Neural cell (in vitro differentiated cells): ENCODE measurements around the gene MOB3B.

Experiments
- EZH2 ChIP-seq: fragments of 200-600, 300-800 bp; shearing (Covaris generic), sonication (generic); IDR thresholded peaks from 2 replicates; pipeline ENCODE4 v1.6.1; 2014; ENCODE audit warnings: antibody characterized with exemption, low read length, borderline replicate concordance, mild to moderate bottlenecking; ENCODE audit not compliant: insufficient read depth, poor library complexity, severe bottlenecking
- TF ChIP-seq, protein P1 (sequence below): fragments of 450-650 bp; IDR thresholded peaks from 2 replicates; pipeline ENCODE4 v1.5.1; 2014; ENCODE audit warnings: antibody characterized with exemption, mild to moderate bottlenecking, moderate library complexity; ENCODE audit not compliant: poor library complexity, severe bottlenecking

DNA sequence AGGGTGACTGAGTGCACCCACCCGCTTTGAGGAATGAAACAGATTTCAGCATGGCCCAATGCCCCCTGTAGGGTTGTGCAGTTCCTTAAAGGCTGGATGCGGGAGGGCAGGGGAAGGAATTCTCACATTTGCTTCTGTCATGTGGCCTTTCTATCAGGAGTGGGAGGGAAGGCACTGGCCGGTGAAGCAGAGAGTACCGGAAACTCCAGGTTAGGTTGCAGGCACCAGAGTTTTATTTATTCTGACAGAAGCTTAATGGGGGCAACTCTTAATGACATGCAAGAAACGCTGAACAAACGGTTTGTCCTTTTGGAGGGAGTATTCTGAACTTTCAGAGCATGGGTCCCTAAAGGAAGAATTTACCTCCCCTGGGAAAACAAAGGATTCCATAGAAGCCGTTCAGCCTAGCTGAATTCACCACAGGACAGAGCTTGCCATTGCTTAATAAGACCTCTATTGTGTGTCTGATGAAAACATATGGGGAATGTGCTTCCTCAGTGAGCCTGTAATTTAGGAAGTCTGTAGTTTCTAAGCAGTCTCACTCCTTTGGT lies 188.6 kb downstream of the MOB3B start:
- no peak for TF ChIP-seq EZH2
- TF ChIP-seq, protein P1, sequence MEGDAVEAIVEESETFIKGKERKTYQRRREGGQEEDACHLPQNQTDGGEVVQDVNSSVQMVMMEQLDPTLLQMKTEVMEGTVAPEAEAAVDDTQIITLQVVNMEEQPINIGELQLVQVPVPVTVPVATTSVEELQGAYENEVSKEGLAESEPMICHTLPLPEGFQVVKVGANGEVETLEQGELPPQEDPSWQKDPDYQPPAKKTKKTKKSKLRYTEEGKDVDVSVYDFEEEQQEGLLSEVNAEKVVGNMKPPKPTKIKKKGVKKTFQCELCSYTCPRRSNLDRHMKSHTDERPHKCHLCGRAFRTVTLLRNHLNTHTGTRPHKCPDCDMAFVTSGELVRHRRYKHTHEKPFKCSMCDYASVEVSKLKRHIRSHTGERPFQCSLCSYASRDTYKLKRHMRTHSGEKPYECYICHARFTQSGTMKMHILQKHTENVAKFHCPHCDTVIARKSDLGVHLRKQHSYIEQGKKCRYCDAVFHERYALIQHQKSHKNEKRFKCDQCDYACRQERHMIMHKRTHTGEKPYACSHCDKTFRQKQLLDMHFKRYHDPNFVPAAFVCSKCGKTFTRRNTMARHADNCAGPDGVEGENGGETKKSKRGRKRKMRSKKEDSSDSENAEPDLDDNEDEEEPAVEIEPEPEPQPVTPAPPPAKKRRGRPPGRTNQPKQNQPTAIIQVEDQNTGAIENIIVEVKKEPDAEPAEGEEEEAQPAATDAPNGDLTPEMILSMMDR: no peak
